ENCODE data around the gene CEBPZ. TPM values are rescaled to one million over a fixed set of nuclear protein-coding genes. Genes with fewer than 3 reads are reported as not detected.
"Not testable (repeated sequence)": the region's sequence is repeated elsewhere in the genome, so short reads cannot be mapped to it uniquely, and the experiment has no call there.

The CEBPZ gene
- 40.9 TPM for total RNA-seq (ENCODE audit: insufficient read depth, low replicate concordance)

DNA sequence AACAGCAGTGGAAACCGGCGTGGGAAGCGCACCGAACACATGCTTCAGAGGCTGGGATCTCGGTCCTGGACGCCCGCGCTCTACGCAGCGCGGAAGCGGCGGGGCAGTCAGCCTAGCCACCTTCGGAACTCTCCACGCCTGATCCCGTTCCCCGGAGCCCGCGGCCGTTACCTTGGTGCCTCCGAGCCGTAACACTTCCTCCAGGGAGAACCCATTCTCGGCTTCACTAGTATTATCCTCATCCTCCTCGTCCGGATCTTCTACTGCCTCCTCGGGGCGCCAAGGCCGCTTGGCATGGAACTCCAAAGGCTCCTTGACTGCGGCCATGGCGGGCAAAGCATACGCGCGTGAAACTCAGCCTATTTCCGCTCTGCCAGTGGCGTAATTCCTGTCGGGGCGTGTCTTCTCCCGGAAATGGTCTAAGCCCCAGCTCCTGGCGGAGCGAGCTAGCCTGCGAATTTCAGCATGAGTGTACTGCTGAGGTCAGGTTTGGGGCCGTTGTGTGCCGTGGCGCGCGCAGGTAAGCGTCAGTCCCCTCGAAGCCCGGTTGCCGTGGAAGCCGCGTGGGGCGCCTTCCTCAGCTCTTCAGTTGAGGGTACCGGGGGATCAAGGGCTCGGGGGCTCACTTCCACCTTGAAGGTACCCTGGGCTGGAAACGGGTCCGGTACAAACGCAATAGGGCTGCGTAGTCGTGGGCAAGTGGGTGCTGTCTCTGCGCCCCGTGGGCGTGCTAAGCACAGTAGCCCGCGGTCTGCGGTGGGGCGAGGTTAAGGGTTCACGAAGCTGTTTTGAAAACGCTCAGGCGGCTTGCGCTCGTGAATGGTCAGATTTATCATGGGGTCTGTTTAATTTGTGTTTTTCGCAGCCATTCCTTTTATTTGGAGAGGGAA is at the start of gene CEBPZ, which contains the start of gene NDUFAF7:
Gene CEBPZ (minus strand): TSS at position 356 of the 890 bp plus-strand sequence. CDS start 29 bp downstream, at position 327.
Gene NDUFAF7 (plus strand): TSS at position 418 of the 890 bp plus-strand sequence. CDS start 48 bp downstream, at position 466.
- DNase-seq (ENCODE audit: low spot score) = peak; percentile 97

GRCh38 chr2:37276291-37276690 is 44.9 kb upstream of the CEBPZ start:
- DNase-seq (ENCODE audit: low spot score) = no peak

GRCh38 chr2:37274359-37274965 is 43.1 kb upstream of the CEBPZ start:
- no peak for DNase-seq (ENCODE audit: low spot score)

- DNase-seq (ENCODE audit: low spot score) = no peak
These were observed 40.1 kb upstream of the CEBPZ start for GRCh38 chr2:37271376-37272067.

- no peak for DNase-seq (ENCODE audit: low spot score)
These were observed 36.7 kb upstream of the CEBPZ start for GRCh38 chr2:37268111-37268510.

- no peak for DNase-seq (ENCODE audit: low spot score)
These were observed 36.3 kb upstream of the CEBPZ start for GRCh38 chr2:37267685-37268084.

GRCh38 chr2:37263839-37264238 is 32.4 kb upstream of the CEBPZ start:
- no peak for DNase-seq (ENCODE audit: low spot score)

DNA sequence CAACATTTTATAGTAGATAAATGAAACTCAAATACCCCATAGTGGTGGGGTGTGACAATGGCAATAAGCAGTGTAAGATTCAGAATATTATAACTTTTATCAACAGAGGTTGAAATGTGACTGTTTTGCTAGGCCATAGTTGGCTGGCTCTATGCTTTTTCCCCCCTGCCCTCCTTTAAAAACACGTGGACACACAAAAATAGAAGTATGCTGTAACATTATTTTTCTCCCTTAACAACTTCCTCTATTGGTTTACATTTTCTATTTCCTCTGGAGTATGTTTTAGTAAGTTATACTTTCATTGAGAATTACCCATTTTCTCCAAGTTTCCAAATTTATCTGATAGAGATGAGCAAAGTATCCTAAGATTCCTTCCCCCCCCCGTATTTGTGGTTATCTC is 31.1 kb upstream of the CEBPZ start:
- no peak for DNase-seq (ENCODE audit: low spot score)

GRCh38 chr2:37250869-37251740 is 19.7 kb upstream of the CEBPZ start:
- DNase-seq (ENCODE audit: low spot score) = no peak

DNA sequence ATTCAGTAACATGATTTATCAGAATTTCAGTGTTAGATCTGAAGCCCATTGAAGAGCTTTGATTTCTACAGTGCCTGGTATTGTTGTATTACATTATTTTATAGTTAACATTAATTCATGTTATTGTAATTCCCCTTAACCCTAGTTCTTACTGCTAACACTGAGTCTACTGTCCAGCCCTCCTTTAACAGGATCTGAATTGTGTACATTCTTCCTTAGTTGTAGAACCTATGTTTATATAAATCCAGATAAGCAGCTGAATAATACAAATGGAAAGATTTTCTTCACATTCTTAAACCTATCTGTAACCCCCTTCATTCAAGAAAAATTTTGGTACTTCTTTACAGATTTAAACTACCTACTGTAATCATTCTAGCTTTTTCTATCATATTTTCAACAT is 14.8 kb upstream of the CEBPZ start:
- DNase-seq (ENCODE audit: low spot score) = no peak

GRCh38 chr2:37244755-37245154 is 13.4 kb upstream of the CEBPZ start:
- DNase-seq (ENCODE audit: low spot score) = no peak

- DNase-seq (ENCODE audit: low spot score) = no peak
These were observed 12.6 kb upstream of the CEBPZ start for GRCh38 chr2:37244017-37244416.

DNA sequence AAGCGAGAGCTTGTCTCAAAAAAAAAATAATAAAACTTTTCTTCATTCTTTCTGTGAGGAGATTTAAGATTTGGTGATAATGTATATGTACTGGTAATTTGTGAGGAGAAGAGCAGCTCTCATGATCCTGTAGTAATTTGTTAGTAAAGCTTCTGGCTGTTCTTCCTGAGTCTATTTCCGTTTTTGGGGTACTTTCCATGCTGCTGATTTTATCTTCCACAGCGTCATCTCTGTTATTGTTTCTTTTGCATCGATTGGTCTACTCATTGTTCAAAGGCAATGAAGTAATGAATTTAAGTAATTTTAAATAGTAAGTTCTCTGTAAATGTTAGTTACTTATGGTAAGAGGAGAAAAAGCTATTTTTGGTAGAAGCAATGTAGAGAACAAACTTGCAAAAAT is 12.0 kb upstream of the CEBPZ start:
- DNase-seq (ENCODE audit: low spot score) = no peak

DNA sequence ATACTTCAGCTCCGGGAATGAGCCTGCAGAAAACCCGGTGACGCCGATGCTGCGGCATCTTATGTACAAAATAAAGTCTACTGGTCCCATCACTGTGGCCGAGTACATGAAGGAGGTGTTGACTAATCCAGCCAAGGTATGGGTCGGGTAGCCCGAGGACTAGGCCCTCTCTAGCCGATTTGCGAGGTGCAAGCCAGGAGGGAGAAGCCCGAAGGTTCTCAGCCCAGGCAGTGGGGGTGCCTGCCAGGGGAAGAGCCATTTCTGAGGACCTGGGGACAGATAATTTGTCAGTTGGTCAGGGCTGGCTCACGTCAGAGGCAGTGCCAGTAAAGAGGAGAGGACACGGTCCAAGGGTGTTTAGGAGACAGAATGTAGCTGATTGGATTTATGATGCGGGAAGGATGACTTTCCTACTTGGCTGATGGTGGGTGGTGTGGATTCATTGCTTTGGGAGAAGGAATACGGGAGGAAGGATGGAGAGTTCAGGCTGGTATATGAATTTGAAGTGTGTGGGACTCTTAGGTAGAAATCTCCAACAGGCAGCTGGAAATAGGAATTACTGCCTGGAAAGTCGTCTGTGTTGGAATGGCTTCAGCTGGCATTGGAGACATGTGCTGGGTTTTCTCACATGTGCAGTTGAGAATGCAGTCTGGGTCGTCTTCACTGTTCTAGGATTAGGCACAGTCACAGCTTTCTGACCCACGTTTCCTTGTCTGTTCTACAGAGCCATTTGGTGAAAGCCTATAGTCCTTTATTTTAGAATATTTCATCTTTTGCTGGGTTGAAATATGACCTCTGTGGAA is 936 bp upstream of the CEBPZ start:
- DNase-seq (ENCODE audit: low spot score) = peak; percentile 2

DNA sequence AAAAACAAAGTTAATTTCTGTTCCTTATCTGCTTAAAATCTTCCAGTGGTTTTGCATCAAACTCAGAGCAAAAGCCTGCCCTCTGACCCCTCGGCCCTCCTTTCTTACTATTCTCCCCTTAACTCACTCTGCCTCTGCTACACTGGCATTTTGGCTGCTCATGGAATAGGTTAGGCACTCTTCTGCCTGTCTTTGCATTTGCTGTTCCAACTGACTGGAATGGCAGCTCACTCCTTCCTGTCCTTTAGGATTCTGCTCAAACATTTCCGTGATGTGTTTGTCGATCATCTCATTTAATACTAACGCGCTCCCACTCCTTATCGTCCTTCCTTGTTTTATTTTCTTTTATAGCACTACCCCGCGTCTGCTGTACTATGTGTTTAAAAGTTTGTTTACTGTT is 815 bp downstream of the CEBPZ start:
- no peak for DNase-seq (ENCODE audit: low spot score)

GRCh38 chr2:37228788-37229187 is 2.6 kb downstream of the CEBPZ start:
- DNase-seq (ENCODE audit: low spot score) = no peak

DNA sequence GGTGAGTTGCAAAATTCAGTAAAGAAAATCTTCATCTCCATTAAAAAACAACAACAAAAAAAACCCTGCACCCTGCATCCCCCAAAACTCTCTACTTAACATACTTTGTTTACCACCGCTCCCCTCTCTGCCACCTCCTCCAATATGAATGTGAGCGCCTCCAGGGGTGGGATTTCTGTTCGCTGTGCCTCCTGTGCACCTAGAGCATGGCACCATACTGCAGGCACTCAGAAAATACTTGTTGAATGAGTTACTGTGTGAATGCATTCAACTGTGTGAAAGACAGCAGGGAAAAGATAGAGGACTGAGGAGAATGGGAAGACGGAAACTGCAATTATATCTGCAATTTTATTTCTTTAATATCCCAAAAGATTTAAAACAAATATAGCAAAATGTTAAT is 4.5 kb downstream of the CEBPZ start:
- no peak for DNase-seq (ENCODE audit: low spot score)

DNA sequence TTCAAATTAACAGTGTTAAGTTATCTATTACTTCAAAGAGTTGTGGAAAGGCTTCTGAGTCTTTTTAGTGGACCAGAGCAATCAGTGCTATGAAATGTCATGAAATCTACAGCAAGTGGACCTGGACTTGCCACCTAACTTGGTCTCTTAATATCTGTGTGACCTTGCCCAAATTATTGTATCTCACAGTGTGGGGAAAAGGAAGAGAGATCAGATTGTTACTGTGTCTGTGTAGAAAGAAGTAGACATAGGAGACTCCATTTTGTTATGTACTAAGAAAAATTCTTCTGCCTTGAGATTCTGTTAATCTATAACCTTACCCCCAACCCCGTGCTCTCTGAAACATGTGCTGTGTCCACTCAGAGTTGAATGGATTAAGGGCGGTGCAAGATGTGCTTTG is 6.3 kb downstream of the CEBPZ start:
- not testable (repeated sequence) for DNase-seq (ENCODE audit: low spot score)

GRCh38 chr2:37224063-37224462 is 7.3 kb downstream of the CEBPZ start:
- no peak for DNase-seq (ENCODE audit: low spot score)

- DNase-seq (ENCODE audit: low spot score) = no peak
These were observed 8.3 kb downstream of the CEBPZ start for GRCh38 chr2:37223131-37223530.

Data from umbilical cord (tissue), 2 donors.